Parathyroid adenoma (tissue), 2 donors: ENCODE data around the gene HMHB1.

Experiments
- H2AFZ ChIP-seq: fragments of 300-600 bp; sonication (generic); one replicate; pipeline ENCODE4 v1.7.0; 2017; ENCODE audit warnings: antibody characterized with exemption, mild to moderate bottlenecking
- H3K27ac ChIP-seq: fragments of 300-600 bp; sonication (generic); one replicate; pipeline ENCODE4 v1.7.0; 2017
- H3K27me3 ChIP-seq: fragments of 300-600 bp; sonication (generic); one replicate; pipeline ENCODE4 v1.7.0; 2017; ENCODE audit warnings: low read length; ENCODE audit not compliant: control insufficient read depth, insufficient read depth
- H3K36me3 ChIP-seq: fragments of 300-600 bp; sonication (generic); one replicate; pipeline ENCODE4 v1.7.0; 2017; ENCODE audit warnings: low read length; ENCODE audit not compliant: control insufficient read depth, insufficient read depth
- H3K4me1 ChIP-seq: fragments of 300-600 bp; sonication (generic); one replicate; pipeline ENCODE4 v1.7.0; 2017; ENCODE audit warnings: control low read depth
- H3K4me2 ChIP-seq: fragments of 300-600 bp; sonication (generic); one replicate; pipeline ENCODE4 v1.7.0; 2017; ENCODE audit warnings: low read length
- H3K4me3 ChIP-seq: fragments of 300-600 bp; sonication (generic); one replicate; pipeline ENCODE4 v1.7.0; 2017; ENCODE audit warnings: low read depth, low read length
- H3K79me2 ChIP-seq: fragments of 300-600 bp; sonication (generic); one replicate; pipeline ENCODE4 v1.7.0; 2017; ENCODE audit warnings: control low read depth
- H3K9ac ChIP-seq: fragments of 300-600 bp; sonication (generic); one replicate; pipeline ENCODE4 v1.7.0; 2017; ENCODE audit warnings: mild to moderate bottlenecking
- H3K9me3 ChIP-seq: fragments of 300-600 bp; sonication (generic); one replicate; pipeline ENCODE4 v1.7.0; 2017; ENCODE audit warnings: low read length; ENCODE audit not compliant: control insufficient read depth
- CTCF ChIP-seq: fragments of 300-600 bp; sonication (generic); IDR thresholded peaks from one replicate; pipeline ENCODE4 v1.7.0; 2017; ENCODE audit warnings: antibody characterized with exemption, mild to moderate bottlenecking
- donor health status: primary hyperparathyroidism.

HMHB1 gene

DNA sequence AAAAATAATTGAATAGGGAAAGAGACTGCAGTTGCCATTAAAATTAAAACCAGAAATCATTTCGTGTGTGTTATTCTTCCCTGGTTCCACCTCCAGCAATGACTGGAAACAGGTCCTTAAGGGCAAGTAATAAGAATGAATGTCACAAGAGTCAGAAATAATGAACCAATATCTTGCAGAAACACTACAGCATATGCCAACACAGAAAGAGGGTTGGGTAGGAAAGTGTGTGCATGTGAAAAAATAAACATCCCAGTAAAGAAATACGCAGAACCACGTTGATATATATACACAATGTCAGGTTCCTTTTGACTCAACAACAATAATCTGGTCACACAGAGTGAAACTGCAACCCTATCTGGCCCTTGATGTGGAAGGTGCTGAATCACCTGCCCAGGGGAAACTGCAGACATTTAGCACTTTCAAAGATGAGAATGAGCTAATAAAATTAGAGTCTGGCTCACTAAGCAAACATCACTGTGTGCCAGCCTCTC is 15.0 kb downstream of the HMHB1 start:
- Histone ChIP-seq H3K36me3 (no peaks in the 10 kb centered on the region), H3K4me1 (peaks cover 8% of the 10 kb centered on the region), H3K4me2 (no peak overlapping the region), H3K9ac (no peak overlapping the region), H3K27me3 (no peaks in the 10 kb centered on the region), H3K27ac (no peak overlapping the region), H3K9me3 (no peaks in the 10 kb centered on the region), H2AFZ (no peak overlapping the region), H3K4me3 (no peak overlapping the region), H3K79me2 (no peaks in the 10 kb centered on the region)
- TF ChIP-seq CTCF, result no peak

GRCh38 chr5:143828710-143829109 is 16.7 kb downstream of the HMHB1 start:
- Histone ChIP-seq H3K4me1 (peaks cover 7% of the 10 kb centered on the region), H3K79me2 (no peaks in the 10 kb centered on the region), H3K9me3 (no peaks in the 10 kb centered on the region), H3K27ac (no peak overlapping the region), H3K4me2 (no peak overlapping the region), H3K36me3 (no peaks in the 10 kb centered on the region), H3K9ac (no peak overlapping the region), H3K27me3 (no peaks in the 10 kb centered on the region), H2AFZ (peak overlapping the region; percentile 10), H3K4me3 (no peak overlapping the region)
- TF ChIP-seq CTCF, result no peak

GRCh38 chr5:143833177-143833576 is 21.2 kb downstream of the HMHB1 start:
- Histone ChIP-seq H3K36me3 (no peaks in the 10 kb centered on the region), H2AFZ (no peak overlapping the region), H3K9ac (no peak overlapping the region), H3K27me3 (no peaks in the 10 kb centered on the region), H3K4me3 (no peak overlapping the region), H3K4me2 (no peak overlapping the region), H3K4me1 (no peaks in the 10 kb centered on the region), H3K27ac (no peak overlapping the region), H3K79me2 (no peaks in the 10 kb centered on the region), H3K9me3 (no peaks in the 10 kb centered on the region)
- no peak for TF ChIP-seq CTCF

DNA sequence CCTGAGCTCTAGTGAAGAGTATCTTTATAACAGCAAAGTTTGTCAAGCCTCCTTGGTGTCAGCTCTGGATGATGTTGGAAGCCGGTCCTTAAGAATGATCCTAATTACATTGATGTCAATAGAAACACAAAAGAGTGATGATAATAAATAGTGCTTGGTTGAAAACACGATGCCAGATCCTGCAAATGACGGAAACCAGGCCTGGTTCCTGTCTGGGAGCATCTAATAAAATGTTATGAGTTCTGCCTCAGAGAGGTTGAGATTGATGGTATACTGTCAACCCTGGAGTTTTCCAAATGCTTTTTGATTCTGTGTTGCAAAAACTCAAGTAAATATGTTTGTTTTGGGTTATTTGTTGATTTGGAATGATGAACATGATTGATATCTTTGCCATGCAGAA is 23.3 kb downstream of the HMHB1 start:
- H3K9ac ChIP-seq, result no peak overlapping the region
- H3K27me3 ChIP-seq, result no peaks in the 10 kb centered on the region
- no peak overlapping the region for H3K4me3 ChIP-seq
- H3K79me2 ChIP-seq, result no peaks in the 10 kb centered on the region
- H3K4me2 ChIP-seq, result no peak overlapping the region
- H3K36me3 ChIP-seq, result no peaks in the 10 kb centered on the region
- no peaks in the 10 kb centered on the region for H3K9me3 ChIP-seq
- H3K27ac ChIP-seq, result no peak overlapping the region
- no peak overlapping the region for H2AFZ ChIP-seq
- TF ChIP-seq CTCF, result no peak
- H3K4me1 ChIP-seq, result no peaks in the 10 kb centered on the region

- Histone ChIP-seq H3K27ac (no peak overlapping the region), H3K79me2 (no peaks in the 10 kb centered on the region), H3K4me3 (no peak overlapping the region), H3K27me3 (no peaks in the 10 kb centered on the region), H3K4me1 (no peaks in the 10 kb centered on the region), H2AFZ (no peak overlapping the region), H3K9ac (no peak overlapping the region), H3K9me3 (no peaks in the 10 kb centered on the region), H3K4me2 (no peak overlapping the region), H3K36me3 (no peaks in the 10 kb centered on the region)
- TF ChIP-seq CTCF, result no peak
These were observed 24.3 kb downstream of the HMHB1 start for GRCh38 chr5:143836161-143836725.
